ENCODE results near the gene TMEM143.

TMEM143 gene

DNA sequence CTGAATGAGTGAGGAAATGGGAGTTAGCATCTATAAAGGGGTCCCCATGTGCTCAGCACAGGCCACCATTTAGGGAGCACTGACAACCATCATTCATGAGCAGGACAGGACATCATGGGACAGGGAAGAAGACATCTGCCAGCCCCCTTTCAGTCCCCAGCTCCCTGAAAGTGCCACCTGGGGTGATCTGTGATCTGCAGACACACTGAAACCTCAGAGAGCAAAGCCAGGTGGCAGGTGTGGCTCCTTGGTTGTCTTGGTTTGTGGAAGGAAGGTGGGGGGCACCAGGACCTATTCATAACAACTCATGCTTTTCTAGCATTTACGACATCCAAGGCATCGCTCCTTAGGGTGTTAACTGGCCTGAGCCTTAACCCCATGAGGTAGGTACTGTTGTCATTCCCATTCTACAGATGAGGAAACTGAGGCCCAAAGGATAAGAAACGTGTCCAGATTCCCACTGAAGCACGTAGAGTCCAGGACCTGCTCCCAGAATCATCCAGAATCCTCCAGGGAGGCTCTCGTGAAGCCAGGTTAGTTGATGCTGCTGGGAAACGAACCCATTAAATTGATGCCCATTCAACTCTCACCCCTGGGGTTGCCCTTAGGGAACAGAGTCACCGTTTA is 21.8 kb upstream of the TMEM143 start:
- Histone ChIP-seq H3K36me3 (ENCODE audit: control insufficient read depth in 1 of 2, insufficient read depth in 2 of 2, low read length in 2 of 2) (peaks cover 65 to 78% of the 10 kb centered on the region in 2 experiments), H3K79me1 (ENCODE audit: low read length) (peaks cover 4% of the 10 kb centered on the region), H2BK12ac (ENCODE audit: low read length) (no peak overlapping the region), H2AK5ac (ENCODE audit: low read length) (no peak overlapping the region), H3K27ac (ENCODE audit: low read depth, low read length) (no peak overlapping the region), H2AFZ (ENCODE audit: insufficient read depth, low read length, poor library complexity) (no peak overlapping the region), H4K91ac (ENCODE audit: low read depth, low read length) (no peak overlapping the region), H4K12ac (ENCODE audit: low read depth, low read length) (no peak overlapping the region), H4K8ac (ENCODE audit: low read depth, low read length) (no peak overlapping the region), H3K9ac (ENCODE audit: low read length) (peak overlapping the region; percentile 45), H3K4ac (ENCODE audit: low read depth, low read length) (no peak overlapping the region), H3K27me3 (ENCODE audit: insufficient read depth, low read length) (no peaks in the 10 kb centered on the region), H3K9me3 (ENCODE audit: insufficient read depth, low read depth, low read length) (no peaks in the 10 kb centered on the region), H3K23ac (ENCODE audit: low read length) (no peak overlapping the region), H3K4me2 (ENCODE audit: low read length) (no peak overlapping the region), H2BK120ac (ENCODE audit: insufficient read depth, low read length, poor library complexity) (no peak overlapping the region), H3K18ac (ENCODE audit: low read length) (no peak overlapping the region), H2BK5ac (ENCODE audit: low read depth, low read length, poor library complexity) (no peak overlapping the region), H3K4me3 (ENCODE audit: low read depth, low read length) (no peak overlapping the region), H3K4me1 (ENCODE audit: control insufficient read depth in 1 of 2, insufficient read depth in 2 of 2, low read length in 2 of 2) (no peaks in the 10 kb centered on the region), H3K79me2 (ENCODE audit: control insufficient read depth, insufficient read depth, low read length, poor library complexity) (peaks cover 7% of the 10 kb centered on the region), H3K14ac (ENCODE audit: low read length) (no peak overlapping the region)
- DNase-seq: no peak
- no CpG with 5 or more reads among the region's 7 CpGs for WGBS (ENCODE audit: extremely low coverage, insufficient coverage, insufficient read length)

GRCh38 chr19:48382286-48382685 is 18.5 kb upstream of the TMEM143 start:
- Histone ChIP-seq H3K79me1 (ENCODE audit: low read length) (no peaks in the 10 kb centered on the region), H2BK12ac (ENCODE audit: low read length) (no peak overlapping the region), H3K18ac (ENCODE audit: low read length) (no peak overlapping the region), H3K36me3 (ENCODE audit: control insufficient read depth in 1 of 2, insufficient read depth in 2 of 2, low read length in 2 of 2) (peaks cover 52 to 63% of the 10 kb centered on the region in 2 experiments), H4K91ac (ENCODE audit: low read depth, low read length) (no peak overlapping the region), H2BK120ac (ENCODE audit: insufficient read depth, low read length, poor library complexity) (no peak overlapping the region), H3K4me2 (ENCODE audit: low read length) (no peak overlapping the region), H3K4me1 (ENCODE audit: control insufficient read depth in 1 of 2, insufficient read depth in 2 of 2, low read length in 2 of 2) (no peaks in the 10 kb centered on the region), H2AK5ac (ENCODE audit: low read length) (no peak overlapping the region), H3K23ac (ENCODE audit: low read length) (no peak overlapping the region), H2BK5ac (ENCODE audit: low read depth, low read length, poor library complexity) (no peak overlapping the region), H3K9ac (ENCODE audit: low read length) (no peak overlapping the region), H3K27ac (ENCODE audit: low read depth, low read length) (no peak overlapping the region), H3K9me3 (ENCODE audit: insufficient read depth, low read depth, low read length) (no peaks in the 10 kb centered on the region), H4K8ac (ENCODE audit: low read depth, low read length) (no peak overlapping the region), H3K79me2 (ENCODE audit: control insufficient read depth, insufficient read depth, low read length, poor library complexity) (no peaks in the 10 kb centered on the region), H3K27me3 (ENCODE audit: insufficient read depth, low read length) (no peaks in the 10 kb centered on the region), H3K14ac (ENCODE audit: low read length) (no peak overlapping the region), H3K4me3 (ENCODE audit: low read depth, low read length) (no peak overlapping the region), H4K12ac (ENCODE audit: low read depth, low read length) (no peak overlapping the region), H3K4ac (ENCODE audit: low read depth, low read length) (no peak overlapping the region), H2AFZ (ENCODE audit: insufficient read depth, low read length, poor library complexity) (no peak overlapping the region)
- DNase-seq: no peak
- no CpG with 5 or more reads among the region's 8 CpGs for WGBS (ENCODE audit: extremely low coverage, insufficient coverage, insufficient read length)

DNA sequence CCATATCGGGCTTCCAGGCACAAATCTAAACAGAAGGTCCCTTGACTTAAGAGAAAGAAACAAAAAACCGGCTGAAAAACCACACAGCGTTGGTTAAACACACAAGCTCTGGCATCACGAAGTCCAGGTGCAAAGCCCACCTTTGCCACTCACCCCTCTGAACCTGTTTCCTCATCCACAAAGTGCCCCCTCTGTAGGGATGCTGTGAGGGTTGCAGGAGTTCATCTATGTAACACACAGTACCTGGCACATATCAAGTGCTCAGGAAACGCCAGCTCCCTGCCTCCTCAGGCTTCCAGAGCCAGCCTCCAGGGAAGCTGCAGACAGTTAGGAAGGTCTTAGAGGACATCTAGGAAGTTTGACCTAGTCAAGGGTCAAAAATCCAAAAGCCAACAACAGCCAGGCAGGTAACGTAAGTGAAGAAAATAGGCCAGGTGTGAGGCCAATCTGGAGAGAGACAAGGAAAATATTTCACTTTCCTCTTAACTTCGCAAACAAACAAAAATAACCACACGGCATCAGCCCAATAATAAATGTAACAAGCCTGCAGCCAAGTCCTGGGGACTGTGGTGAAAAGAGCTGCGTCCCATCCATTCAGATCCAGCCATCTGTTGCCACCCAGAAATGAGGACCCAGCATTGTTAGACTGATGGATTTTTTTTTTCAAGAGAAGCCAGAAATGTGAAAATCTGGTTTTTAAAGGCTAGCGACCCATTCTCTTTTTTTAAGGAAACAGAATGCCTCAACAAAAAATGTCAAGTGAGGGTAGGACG is 17.6 kb upstream of the TMEM143 start:
- Histone ChIP-seq H3K23ac (ENCODE audit: low read length) (no peak overlapping the region), H3K9me3 (ENCODE audit: insufficient read depth, low read depth, low read length) (no peaks in the 10 kb centered on the region), H3K79me2 (ENCODE audit: control insufficient read depth, insufficient read depth, low read length, poor library complexity) (no peaks in the 10 kb centered on the region), H4K12ac (ENCODE audit: low read depth, low read length) (no peak overlapping the region), H3K4ac (ENCODE audit: low read depth, low read length) (no peak overlapping the region), H3K36me3 (ENCODE audit: control insufficient read depth in 1 of 2, insufficient read depth in 2 of 2, low read length in 2 of 2) (peaks cover 43 to 55% of the 10 kb centered on the region in 2 experiments), H3K27me3 (ENCODE audit: insufficient read depth, low read length) (no peaks in the 10 kb centered on the region), H4K8ac (ENCODE audit: low read depth, low read length) (no peak overlapping the region), H3K18ac (ENCODE audit: low read length) (no peak overlapping the region), H2BK12ac (ENCODE audit: low read length) (no peak overlapping the region), H2AFZ (ENCODE audit: insufficient read depth, low read length, poor library complexity) (no peak overlapping the region), H3K4me1 (ENCODE audit: control insufficient read depth in 1 of 2, insufficient read depth in 2 of 2, low read length in 2 of 2) (no peaks in the 10 kb centered on the region), H3K14ac (ENCODE audit: low read length) (no peak overlapping the region), H3K9ac (ENCODE audit: low read length) (no peak overlapping the region), H2BK5ac (ENCODE audit: low read depth, low read length, poor library complexity) (no peak overlapping the region), H3K4me3 (ENCODE audit: low read depth, low read length) (no peak overlapping the region), H3K27ac (ENCODE audit: low read depth, low read length) (no peak overlapping the region), H3K79me1 (ENCODE audit: low read length) (no peaks in the 10 kb centered on the region), H2AK5ac (ENCODE audit: low read length) (no peak overlapping the region), H2BK120ac (ENCODE audit: insufficient read depth, low read length, poor library complexity) (no peak overlapping the region), H4K91ac (ENCODE audit: low read depth, low read length) (no peak overlapping the region), H3K4me2 (ENCODE audit: low read length) (no peak overlapping the region)
- no peak for DNase-seq
- no CpG with 5 or more reads among the region's 11 CpGs for WGBS (ENCODE audit: extremely low coverage, insufficient coverage, insufficient read length)

DNA sequence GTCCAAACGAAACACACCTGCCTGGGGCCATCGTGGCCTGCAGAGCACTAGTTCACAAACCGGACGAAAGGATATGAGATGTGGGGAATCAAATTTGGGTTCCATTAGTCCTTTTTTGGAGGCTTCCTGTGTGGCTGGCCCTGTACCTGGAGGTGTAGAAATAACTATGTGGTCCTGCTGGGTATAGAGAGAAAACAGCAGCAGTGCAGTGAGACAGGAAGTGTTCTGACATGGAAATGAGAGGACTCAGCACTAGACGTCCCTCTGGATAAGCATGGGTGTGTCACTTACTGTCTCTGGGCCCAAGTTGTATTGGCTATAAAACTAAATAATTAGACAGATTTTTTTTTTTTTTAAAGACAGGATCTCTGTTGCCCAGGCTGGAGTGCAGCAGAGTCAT is 15.3 kb upstream of the TMEM143 start:
- WGBS (ENCODE audit: extremely low coverage, insufficient coverage, insufficient read length): no CpG with 5 or more reads among the region's 5 CpGs
- no peak overlapping the region for H4K12ac ChIP-seq (ENCODE audit: low read depth, low read length)

More for the DNA sequence above, 15.3 kb upstream of the TMEM143 start:
- no peak overlapping the region for H3K14ac ChIP-seq (ENCODE audit: low read length)
- no peaks in the 10 kb centered on the region for H3K9me3 ChIP-seq (ENCODE audit: insufficient read depth, low read depth, low read length)
- no peak overlapping the region for H2BK120ac ChIP-seq (ENCODE audit: insufficient read depth, low read length, poor library complexity)
- no peaks in the 10 kb centered on the region for H3K79me1 ChIP-seq (ENCODE audit: low read length)
- H4K91ac ChIP-seq (ENCODE audit: low read depth, low read length): no peak overlapping the region
- H3K27me3 ChIP-seq (ENCODE audit: insufficient read depth, low read length): no peaks in the 10 kb centered on the region
- no peak overlapping the region for H3K27ac ChIP-seq (ENCODE audit: low read depth, low read length)
- H4K8ac ChIP-seq (ENCODE audit: low read depth, low read length): no peak overlapping the region
- H3K18ac ChIP-seq (ENCODE audit: low read length): no peak overlapping the region
- no peak overlapping the region for H2BK12ac ChIP-seq (ENCODE audit: low read length)
- H2AK5ac ChIP-seq (ENCODE audit: low read length): no peak overlapping the region
- H3K4ac ChIP-seq (ENCODE audit: low read depth, low read length): no peak overlapping the region
- no peak for DNase-seq
- no peak overlapping the region for H3K4me3 ChIP-seq (ENCODE audit: low read depth, low read length)
- H2BK5ac ChIP-seq (ENCODE audit: low read depth, low read length, poor library complexity): no peak overlapping the region
- no peak overlapping the region for H3K4me2 ChIP-seq (ENCODE audit: low read length)
- H3K79me2 ChIP-seq (ENCODE audit: control insufficient read depth, insufficient read depth, low read length, poor library complexity): no peaks in the 10 kb centered on the region
- no peak overlapping the region for H3K23ac ChIP-seq (ENCODE audit: low read length)
- peaks cover 24 to 34% of the 10 kb centered on the region in 2 experiments for H3K36me3 ChIP-seq (ENCODE audit: control insufficient read depth in 1 of 2, insufficient read depth in 2 of 2, low read length in 2 of 2)
- H2AFZ ChIP-seq (ENCODE audit: insufficient read depth, low read length, poor library complexity): no peak overlapping the region
- no peak overlapping the region for H3K9ac ChIP-seq (ENCODE audit: low read length)
- H3K4me1 ChIP-seq (ENCODE audit: control insufficient read depth in 1 of 2, insufficient read depth in 2 of 2, low read length in 2 of 2): no peaks in the 10 kb centered on the region
